SK-N-SH (cell line): ENCODE data around the gene LAPTM5. TPM values are rescaled to one million over a fixed set of nuclear protein-coding genes. Genes with fewer than 3 reads are reported as not detected.

Source experiments
- CTCF ChIA-PET: fragments of 300-600, 350-600 bp; formaldehyde crosslinking; extraction: SDS; loops from one replicate; lab custom pipeline; 2021; lab: Yijun Ruan, JAX
- POLR2A ChIA-PET: fragments of 350-600 bp; sonication (Branson Sonifier 250); formaldehyde crosslinking; extraction: SDS; loops from one replicate; lab custom pipeline; 2020; ENCODE audit warnings: antibody characterized with exemption, inconsistent platforms; lab: Yijun Ruan, JAX
- DNase-seq: peaks from one replicate; pipeline ENCODE4 v3.0.0; 2012
- H2AFZ ChIP-seq: fragments of 200-600 bp; sonication (generic); 2 replicates; pipeline ENCODE4 v1.8.1; 2016; ENCODE audit warnings: antibody characterized with exemption, mild to moderate bottlenecking, low read depth
- H3F3A ChIP-seq: fragments of 200-600 bp; sonication (generic); replicated peaks from 2 replicates; pipeline ENCODE3; 2016; ENCODE audit warnings: antibody characterized with exemption, mild to moderate bottlenecking; ENCODE audit not compliant: insufficient read depth
- H3K27ac ChIP-seq, 2 experiments: fragments of 200-500 bp in 1 of 2; fragments of 200-600 bp in 1 of 2; sonication (Bioruptor generic) in 1 of 2; sonication (generic), shearing (Covaris generic) in 1 of 2; 2 replicates each; pipeline versions ENCODE4 v1.5.1 to v1.6.1; 2014 to 2016; ENCODE audit warnings: low read depth in 2 of 2, inconsistent platforms in 1 of 2, low read length in 1 of 2, mild to moderate bottlenecking in 1 of 2, mixed read lengths in 1 of 2
- H3K27me3 ChIP-seq: fragments of 200-600 bp; sonication (generic), shearing (Covaris generic); 2 replicates; pipeline ENCODE4 v1.6.1; 2016; ENCODE audit warnings: mixed run types; ENCODE audit not compliant: insufficient read depth
- H3K36me3 ChIP-seq, 2 experiments: fragments of 200-500 bp in 1 of 2; fragments of 200-600 bp in 1 of 2; sonication (Bioruptor generic) in 1 of 2; sonication (generic) in 1 of 2; replicated peaks in 1 of 2; 2 replicates each; pipeline versions ENCODE3 to v1.5.1; 2014 to 2016; ENCODE audit warnings: low read length in 1 of 2, mild to moderate bottlenecking in 1 of 2; ENCODE audit not compliant: insufficient read depth in 2 of 2, control insufficient read depth in 1 of 2
- H3K4me1 ChIP-seq, 2 experiments: fragments of 200-500 bp in 1 of 2; fragments of 200-600 bp in 1 of 2; sonication (Bioruptor generic) in 1 of 2; sonication (generic), shearing (Covaris generic) in 1 of 2; 2 replicates each; pipeline versions ENCODE4 v1.5.1 to v1.6.1; 2014 to 2016; ENCODE audit warnings: low read depth in 1 of 2, low read length in 1 of 2, mixed run types in 1 of 2; ENCODE audit not compliant: insufficient read depth in 2 of 2, control insufficient read depth in 1 of 2
- H3K4me2 ChIP-seq: fragments of 200-600 bp; sonication (generic), shearing (Covaris generic); 2 replicates; pipeline ENCODE4 v1.6.1; 2017; ENCODE audit warnings: mixed run types
- H3K4me3 ChIP-seq, 2 experiments: fragments of 200-500 bp in 1 of 2; fragments of 200-600 bp in 1 of 2; sonication (Bioruptor generic) in 1 of 2; sonication (generic), shearing (Covaris generic) in 1 of 2; 2 replicates each; pipeline versions ENCODE4 v1.5.1 to v1.8.1; 2014 to 2016; ENCODE audit warnings: low read depth in 2 of 2, inconsistent platforms in 1 of 2, low read length in 1 of 2, mild to moderate bottlenecking in 1 of 2, mixed read lengths in 1 of 2, moderate library complexity in 1 of 2
- H3K79me2 ChIP-seq: fragments of 200-600 bp; sonication (generic); 2 replicates; pipeline ENCODE4 v1.8.1; 2017; ENCODE audit warnings: mild to moderate bottlenecking; ENCODE audit not compliant: insufficient read depth
- H3K9ac ChIP-seq: fragments of 200-600 bp; sonication (generic); 2 replicates; pipeline ENCODE4 v1.6.1; 2017; ENCODE audit warnings: mixed run types
- H3K9me2 ChIP-seq: fragments of 200-600 bp; sonication (generic); 2 replicates; pipeline ENCODE4 v1.6.1; 2017; ENCODE audit warnings: mixed run types
- H3K9me3 ChIP-seq: fragments of 200-600 bp; sonication (generic); 2 replicates; pipeline ENCODE4 v1.6.1; 2017; ENCODE audit warnings: mixed run types, mild to moderate bottlenecking, moderate library complexity
- H4K20me1 ChIP-seq: fragments of 200-600 bp; sonication (generic); 2 replicates; pipeline ENCODE4 v1.6.1; 2017; ENCODE audit warnings: mild to moderate bottlenecking, mixed run types; ENCODE audit not compliant: insufficient read depth
- CHD2 ChIP-seq: fragments of 150-350 bp; IDR thresholded peaks from 2 replicates; pipeline ENCODE4 v1.6.1; 2018; ENCODE audit warnings: low read length; ENCODE audit not compliant: partially characterized antibody
- CTCF ChIP-seq: fragments of 200-600 bp; sonication (generic); IDR thresholded peaks from 2 replicates; pipeline ENCODE4 v1.6.1; 2017; ENCODE audit warnings: antibody characterized with exemption, mild to moderate bottlenecking, moderate library complexity
- ELF1 ChIP-seq: IDR thresholded peaks from 2 replicates; pipeline ENCODE4 v1.4.0; 2012
- EP300 ChIP-seq, 2 experiments: IDR thresholded peaks; 2 replicates each; pipeline versions ENCODE4 v1.4.0 to v1.6.1; 2012; ENCODE audit warnings: borderline replicate concordance in 1 of 2, low read depth in 1 of 2, low read length in 1 of 2
- EZH2phosphoT487 ChIP-seq: fragments of 200-600 bp; sonication (generic); IDR thresholded peaks from 2 replicates; pipeline ENCODE4 v1.6.1; 2017; ENCODE audit warnings: low read depth, mixed run types, mild to moderate bottlenecking, antibody characterized with exemption, moderate library complexity, borderline replicate concordance
- FOXJ3 ChIP-seq: sonication (generic); formaldehyde crosslinking; IDR thresholded peaks from 2 replicates; pipeline ENCODE4 v1.5.1; 2020; ENCODE audit warnings: mild to moderate bottlenecking, missing genetic modification reagents
- FOXM1 ChIP-seq: IDR thresholded peaks from 2 replicates; pipeline ENCODE4 v1.4.0; 2012; ENCODE audit warnings: low read depth, mild to moderate bottlenecking
- IRF3 ChIP-seq: fragments of 150-350 bp; IDR thresholded peaks from 2 replicates; pipeline ENCODE4 v1.6.1; 2016; ENCODE audit warnings: mild to moderate bottlenecking, low read depth, low read length
- JUND ChIP-seq: IDR thresholded peaks from 2 replicates; pipeline ENCODE4 v1.4.0; 2012
- MAX ChIP-seq: IDR thresholded peaks from 2 replicates; pipeline ENCODE4 v1.4.0; 2012; ENCODE audit warnings: low read depth
- MXI1 ChIP-seq: IDR thresholded peaks from 2 replicates; pipeline ENCODE4 v1.6.1; 2012; ENCODE audit warnings: mild to moderate bottlenecking, low read depth, low read length, improper control_type of control experiment
- NFIC ChIP-seq: IDR thresholded peaks from 2 replicates; pipeline ENCODE4 v1.4.0; 2012; ENCODE audit warnings: borderline replicate concordance
- NRF1 ChIP-seq: IDR thresholded peaks from 2 replicates; pipeline ENCODE4 v1.6.1; 2012; ENCODE audit warnings: low read depth, mild to moderate bottlenecking, low read length
- RAD21 ChIP-seq: IDR thresholded peaks from 2 replicates; pipeline ENCODE4 v1.6.1; 2012; ENCODE audit warnings: mild to moderate bottlenecking, low read length
- RCOR1 ChIP-seq: fragments of 150-350 bp; IDR thresholded peaks from 2 replicates; pipeline ENCODE4 v1.6.1; 2017; ENCODE audit warnings: antibody characterized with exemption, low read length
- RFX5 ChIP-seq: IDR thresholded peaks from 2 replicates; pipeline ENCODE4 v1.6.1; 2012; ENCODE audit warnings: mild to moderate bottlenecking, improper control_type of control experiment, low read length
- TAF1 ChIP-seq: IDR thresholded peaks from 2 replicates; pipeline ENCODE4 v1.6.1; 2012; ENCODE audit warnings: low read depth, mild to moderate bottlenecking, low read length, moderate library complexity, borderline replicate concordance
- USF1 ChIP-seq: IDR thresholded peaks from 2 replicates; pipeline ENCODE4 v1.4.0; 2012; ENCODE audit warnings: low read depth, borderline replicate concordance
- USF2 ChIP-seq: fragments of 150-350 bp; IDR thresholded peaks from 2 replicates; pipeline ENCODE4 v1.6.1; 2017; ENCODE audit warnings: antibody characterized with exemption, low read length, low read depth, borderline replicate concordance
- WGBS: methylation state at CpG from one replicate; pipeline ENCODE4 v1.1.6; 2017; ENCODE audit warnings: low lambda C conversion rate; 5-methylcytosine and 5-hydroxymethylcytosine counted together
- polyA plus RNA-seq, 3 experiments: library from polyadenylated mRNA; depleted of rRNA; stranded (reverse); fragments of >200 nt; gene quantifications; 2 replicates each; pipeline ENCODE4 v1.2.3, GENCODE V29; 2012

Gene LAPTM5
- polyA plus RNA-seq, 1 of the 3 experiments (the other 2 are of a cell fraction): 1.1 TPM

GRCh38 chr1:30778154-30778978 lies 20.8 kb upstream of the LAPTM5 start:
- 52% methylated on average over 10 of the region's 11 CpGs for WGBS
- Histone ChIP-seq H4K20me1 (no peaks in the 10 kb centered on the region), H2AFZ (no peak overlapping the region), H3K4me2 (no peak overlapping the region), H3K9me3 (no peaks in the 10 kb centered on the region), H3K79me2 (no peaks in the 10 kb centered on the region), H3K27me3 (no peaks in the 10 kb centered on the region), H3K4me1 (peaks cover 0 to 20% of the 10 kb centered on the region in 2 experiments; a peak in 1 of 4 replicates), H3K9ac (no peak overlapping the region), H3K36me3 (no peaks in the 10 kb centered on the region), H3K27ac (peak overlapping the region in 1 of 2 experiments; percentile 86; a peak in 2 of 4 replicates), H3F3A (peaks cover 3% of the 10 kb centered on the region), H3K4me3 (no peak overlapping the region), H3K9me2 (no peaks in the 10 kb centered on the region)
- ChIA-PET POLR2A (interaction anchor here (1.8 kb wide), 1 partner anchor 60 kb away, joined by 4 read pairs; no protein-coding TSS in a partner anchor), CTCF (interaction anchor here (0.8 to 12.1 kb wide), 17 partner anchors 16 to 374 kb away, joined by 3 to 377 read pairs (median 5); partner anchors contain the start of genes LAPTM5 and MATN1)
- no peak for TF ChIP-seq NRF1
- TF ChIP-seq FOXJ3 (CRISPR knock-in tag): no peak
- TF ChIP-seq TAF1: no peak
- no peak for TF ChIP-seq ELF1
- no peak for TF ChIP-seq JUND
- TF ChIP-seq EZH2phosphoT487: no peak
- 0 out of 2 replicates have a peak, but pooled peaks have one; percentile 24 for TF ChIP-seq MAX
- TF ChIP-seq NFIC: peak; percentile 32; the same call in 1 of the 2 replicates
- TF ChIP-seq RAD21: 0 out of 2 replicates have a peak, but pooled peaks have one; percentile 1
- TF ChIP-seq EP300 (IDR thresholded peaks at IDR 0.05; ENCODE audit: borderline replicate concordance in 1 of 2, low read depth in 1 of 2, low read length in 1 of 2): peak in 1 of 2 experiments; percentile 50; a peak in 2 of 4 replicates
- TF ChIP-seq RFX5: peak; percentile 75
- TF ChIP-seq MXI1: no peak
- no peak for TF ChIP-seq FOXM1
- TF ChIP-seq CTCF: no peak
- no peak for TF ChIP-seq IRF3
- peak; percentile 13; the same call in 1 of the 2 replicates for TF ChIP-seq RCOR1
- peak; percentile 29 for TF ChIP-seq CHD2
- TF ChIP-seq USF1: no peak
- TF ChIP-seq USF2: no peak
- peak; percentile 84 for DNase-seq
